Measurements from ENCODE around the gene MBD3L2.
"Not testable (repeated sequence)": the region's sequence is repeated elsewhere in the genome, so short reads cannot be mapped to it uniquely, and the experiment has no call there.

Gene MBD3L2

GRCh38 chr19:7059977-7060376, 10.9 kb downstream of the MBD3L2 start:
- H3K4me3 ChIP-seq (ENCODE audit: control insufficient read depth, low read depth, low read length); DNase-seq (ENCODE audit: low read depth): not testable (repeated sequence)

- TF ChIP-seq CTCF (conservative IDR thresholded peaks at IDR 0.05; ENCODE audit: control insufficient read depth, insufficient read depth, low read depth, low read length), result no peak
- DNase-seq (ENCODE audit: low read depth), result no peak
- no peak overlapping the region for H3K4me3 ChIP-seq (ENCODE audit: control insufficient read depth, low read depth, low read length)
Measured at GRCh38 chr19:7063339-7063738, 14.2 kb downstream of the MBD3L2 start.

- TF ChIP-seq CTCF (conservative IDR thresholded peaks at IDR 0.05; ENCODE audit: control insufficient read depth, insufficient read depth, low read depth, low read length), result no peak
- no peak overlapping the region for H3K4me3 ChIP-seq (ENCODE audit: control insufficient read depth, low read depth, low read length)
- DNase-seq (ENCODE audit: low read depth), result no peak
Measured at GRCh38 chr19:7063764-7064418, 14.8 kb downstream of the MBD3L2 start.

- DNase-seq (ENCODE audit: low read depth), result peak; percentile 45
- H3K4me3 ChIP-seq (ENCODE audit: control insufficient read depth, low read depth, low read length), result not testable (repeated sequence)
- peak; percentile 43 for TF ChIP-seq CTCF (conservative IDR thresholded peaks at IDR 0.05; ENCODE audit: control insufficient read depth, insufficient read depth, low read depth, low read length)
Measured at GRCh38 chr19:7067122-7067521, 18.0 kb downstream of the MBD3L2 start.

GRCh38 chr19:7067716-7068115, 18.6 kb downstream of the MBD3L2 start:
- no peak for TF ChIP-seq CTCF (conservative IDR thresholded peaks at IDR 0.05; ENCODE audit: control insufficient read depth, insufficient read depth, low read depth, low read length)
- DNase-seq (ENCODE audit: low read depth), result no peak
- no peak overlapping the region for H3K4me3 ChIP-seq (ENCODE audit: control insufficient read depth, low read depth, low read length)

- H3K4me3 ChIP-seq (ENCODE audit: control insufficient read depth, low read depth, low read length), result no peak overlapping the region
- TF ChIP-seq CTCF (conservative IDR thresholded peaks at IDR 0.05; ENCODE audit: control insufficient read depth, insufficient read depth, low read depth, low read length), result no peak
- no peak for DNase-seq (ENCODE audit: low read depth)
Measured at GRCh38 chr19:7068599-7068998, 19.5 kb downstream of the MBD3L2 start.

- TF ChIP-seq CTCF (conservative IDR thresholded peaks at IDR 0.05; ENCODE audit: control insufficient read depth, insufficient read depth, low read depth, low read length), result no peak
- peak; percentile 94 for DNase-seq (ENCODE audit: low read depth)
- H3K4me3 ChIP-seq (ENCODE audit: control insufficient read depth, low read depth, low read length), result peak within 1 kb of the TSS; percentile 84
Measured at GRCh38 chr19:7069042-7069903, 20.2 kb downstream of the MBD3L2 start, which contains the start of gene ZNF557. ZNF557 (plus strand) TSS chr19:7069703; CDS start chr19:7075075, 5,372 bp downstream.

Data from fibroblast of mammary gland (primary cell).